HepG2 (cell line): Measurements from ENCODE around the gene ZNF318. TPM values are rescaled to one million over a fixed set of nuclear protein-coding genes. Genes with fewer than 3 reads are reported as not detected.

Experiments used
- CENPX ChIP-seq: sonication (generic); formaldehyde crosslinking; IDR thresholded peaks from 2 replicates; pipeline ENCODE4 v1.9.0; 2021; ENCODE audit warnings: mild to moderate bottlenecking, missing genetic modification reagents, moderate library complexity
- CHD2 ChIP-seq: IDR thresholded peaks from 2 replicates; pipeline ENCODE4 v1.6.1; 2011; ENCODE audit warnings: low read depth, low read length, improper control_type of control experiment
- DNMT3B ChIP-seq: conservative IDR thresholded peaks from 2 replicates; pipeline ENCODE4 v1.6.1; 2016; ENCODE audit warnings: missing biosample characterization, control low read depth
- ELF4 ChIP-seq: sonication (generic); formaldehyde crosslinking; IDR thresholded peaks from 2 replicates; pipeline ENCODE4 v1.5.0; 2020; ENCODE audit warnings: missing genetic modification reagents, mild to moderate bottlenecking, moderate library complexity, borderline replicate concordance
- GABPB1 ChIP-seq: IDR thresholded peaks from 2 replicates; pipeline ENCODE4 v1.6.1; 2016; ENCODE audit warnings: mild to moderate bottlenecking, missing genetic modification reagents, moderate library complexity, missing compliant biosample characterization
- MXD4 ChIP-seq: IDR thresholded peaks from 2 replicates; pipeline ENCODE4 v1.6.1; 2016; ENCODE audit warnings: mild to moderate bottlenecking, missing biosample characterization, missing genetic modification reagents
- NFE2L1 ChIP-seq: sonication (generic); formaldehyde crosslinking; IDR thresholded peaks from 2 replicates; pipeline ENCODE4 v1.4.0; 2020; ENCODE audit warnings: missing genetic modification reagents, mild to moderate bottlenecking, borderline replicate concordance
- NFYB ChIP-seq: sonication (generic); formaldehyde crosslinking; IDR thresholded peaks from 2 replicates; pipeline ENCODE4 v1.4.0; 2020; ENCODE audit warnings: missing genetic modification reagents
- PAF1 ChIP-seq: IDR thresholded peaks from 2 replicates; pipeline ENCODE4 v1.6.1; 2016; ENCODE audit warnings: missing genetic modification reagents, missing compliant biosample characterization
- RCOR2 ChIP-seq: IDR thresholded peaks from 2 replicates; pipeline ENCODE4 v1.6.1; 2016; ENCODE audit warnings: missing biosample characterization, missing genetic modification reagents
- SCMH1 ChIP-seq: sonication (generic); formaldehyde crosslinking; IDR thresholded peaks from 2 replicates; pipeline ENCODE4 v1.9.0; 2021; ENCODE audit warnings: missing genetic modification reagents, mild to moderate bottlenecking, borderline replicate concordance
- SIX1 ChIP-seq: sonication (generic); formaldehyde crosslinking; IDR thresholded peaks from 2 replicates; pipeline ENCODE4 v1.4.0; 2020; ENCODE audit warnings: missing genetic modification reagents, borderline replicate concordance
- SIX4 ChIP-seq: sonication (generic); formaldehyde crosslinking; IDR thresholded peaks from 2 replicates; pipeline ENCODE4 v1.4.0; 2020; ENCODE audit warnings: missing genetic modification reagents
- SP2 ChIP-seq: sonication (generic); formaldehyde crosslinking; IDR thresholded peaks from 2 replicates; pipeline ENCODE4 v1.5.1; 2020; ENCODE audit warnings: mild to moderate bottlenecking, missing genetic modification reagents
- STAG1 ChIP-seq: sonication (generic); formaldehyde crosslinking; IDR thresholded peaks from 2 replicates; pipeline ENCODE4 v1.4.0; 2020; ENCODE audit warnings: missing genetic modification reagents
- ZMYM3 ChIP-seq: sonication (generic); formaldehyde crosslinking; IDR thresholded peaks from 2 replicates; pipeline ENCODE4 v1.5.1; 2020; ENCODE audit warnings: mild to moderate bottlenecking, missing genetic modification reagents
- ZNF10 ChIP-seq: sonication (generic); formaldehyde crosslinking; IDR thresholded peaks from 2 replicates; pipeline ENCODE4 v1.4.0; 2020; ENCODE audit warnings: mild to moderate bottlenecking, low read depth, missing genetic modification reagents, borderline replicate concordance
- ZNF225 ChIP-seq: sonication (generic); formaldehyde crosslinking; IDR thresholded peaks from 2 replicates; pipeline ENCODE4 v1.4.0; 2020; ENCODE audit warnings: mild to moderate bottlenecking, missing genetic modification reagents
- ZNF296 ChIP-seq: sonication (generic); formaldehyde crosslinking; conservative IDR thresholded peaks from 2 replicates; pipeline ENCODE4 v1.5.0; 2020; ENCODE audit warnings: mild to moderate bottlenecking, missing genetic modification reagents
- ZNF382 ChIP-seq: sonication (generic); formaldehyde crosslinking; IDR thresholded peaks from 2 replicates; pipeline ENCODE4 v1.5.0; 2020; ENCODE audit warnings: missing genetic modification reagents, mild to moderate bottlenecking, borderline replicate concordance
- ZNF430 ChIP-seq: sonication (generic); formaldehyde crosslinking; IDR thresholded peaks from 2 replicates; pipeline ENCODE4 v1.9.0; 2021; ENCODE audit warnings: mild to moderate bottlenecking, missing genetic modification reagents
- ZNF563 ChIP-seq: sonication (generic); formaldehyde crosslinking; IDR thresholded peaks from 2 replicates; pipeline ENCODE4 v1.8.0; 2022; ENCODE audit warnings: mild to moderate bottlenecking, moderate library complexity, missing genetic modification reagents
- ZNF598 ChIP-seq: sonication (generic); formaldehyde crosslinking; IDR thresholded peaks from 2 replicates; pipeline ENCODE4 v1.5.1; 2020; ENCODE audit warnings: mild to moderate bottlenecking, missing genetic modification reagents, borderline replicate concordance
- ZSCAN20 ChIP-seq: sonication (generic); formaldehyde crosslinking; IDR thresholded peaks from 2 replicates; pipeline ENCODE4 v1.4.0; 2020; ENCODE audit warnings: missing genetic modification reagents, mild to moderate bottlenecking, borderline replicate concordance
- polyA plus RNA-seq, 8 experiments: library from polyadenylated mRNA; depleted of rRNA in 3 of 8; stranded (reverse) in 7 of 8; unstranded in 1 of 8; fragments of >200 nt; fragmentation: Illumina TruSeq in 4 of 8; extraction: Trizol in 4 of 8; gene quantifications; 2 replicates each; pipeline versions ENCODE4 v1.2.1 to v1.2.3, GENCODE V29; 2011 to 2016; ENCODE audit warnings: low read depth in 4 of 8, missing spikeins in 1 of 8, mixed read lengths in 1 of 8; ENCODE audit not compliant: insufficient read depth in 1 of 8
- total RNA-seq, 5 experiments: library from RNA; depleted of rRNA; stranded (reverse); fragments of >200 nt; fragmentation: Illumina TruSeq; extraction: Trizol; gene quantifications; 2 replicates each; pipeline ENCODE4 v1.2.3, GENCODE V29; 2016; ENCODE audit warnings: low read depth in 1 of 5
- TF ChIP-seq, protein P1 (sequence below): sonication (generic); formaldehyde crosslinking; IDR thresholded peaks from 2 replicates; pipeline ENCODE4 v1.5.0; 2020; ENCODE audit warnings: mild to moderate bottlenecking, missing genetic modification reagents
- TF ChIP-seq, protein P2 (sequence below): IDR thresholded peaks from 2 replicates; pipeline ENCODE4 v1.6.1; 2012; ENCODE audit warnings: low read length, improper control_type of control experiment

ZNF318 gene
- total and polyA plus RNA-seq, 2 of the 13 experiments (the other 11 are each of a cell fraction or from before 2014, with no cell fraction given), result 13.0 to 14.5 TPM

- TF ChIP-seq ZSCAN20 (CRISPR knock-in tag) (no peak; the same call in 1 of the 2 replicates), ZNF296 (CRISPR knock-in tag) (no peak), SIX4 (CRISPR knock-in tag) (0 out of 2 replicates have a peak, but pooled peaks have one; percentile 18), SP2 (peak; percentile 52; the same call in 1 of the 2 replicates), NFE2L1 (CRISPR knock-in tag) (no peak), SIX1 (CRISPR knock-in tag) (no peak), ZNF10 (CRISPR knock-in tag) (no peak), STAG1 (CRISPR knock-in tag) (no peak; the same call in 1 of the 2 replicates), ZNF225 (0 out of 2 replicates have a peak, but pooled peaks have one; percentile 2), MXD4 (CRISPR knock-in tag) (0 out of 2 replicates have a peak, but pooled peaks have one; percentile 25), DNMT3B (CRISPR knock-in tag) (no peak), ZNF598 (CRISPR knock-in tag) (no peak), ZNF563 (peak; percentile 77), CHD2 (no peak), ELF4 (CRISPR knock-in tag) (no peak), GABPB1 (CRISPR knock-in tag) (peak; percentile 89), ZMYM3 (CRISPR knock-in tag) (peak; percentile 74), ZNF430 (CRISPR knock-in tag) (peak; percentile 49; the same call in 1 of the 2 replicates), NFYB (CRISPR knock-in tag) (no peak), PAF1 (CRISPR knock-in tag) (no peak), RCOR2 (CRISPR knock-in tag) (peak; percentile 22; the same call in 1 of the 2 replicates), ZNF382 (CRISPR knock-in tag) (no peak), CENPX (CRISPR knock-in tag) (no peak), SCMH1 (no peak)
- TF ChIP-seq, protein P1, sequence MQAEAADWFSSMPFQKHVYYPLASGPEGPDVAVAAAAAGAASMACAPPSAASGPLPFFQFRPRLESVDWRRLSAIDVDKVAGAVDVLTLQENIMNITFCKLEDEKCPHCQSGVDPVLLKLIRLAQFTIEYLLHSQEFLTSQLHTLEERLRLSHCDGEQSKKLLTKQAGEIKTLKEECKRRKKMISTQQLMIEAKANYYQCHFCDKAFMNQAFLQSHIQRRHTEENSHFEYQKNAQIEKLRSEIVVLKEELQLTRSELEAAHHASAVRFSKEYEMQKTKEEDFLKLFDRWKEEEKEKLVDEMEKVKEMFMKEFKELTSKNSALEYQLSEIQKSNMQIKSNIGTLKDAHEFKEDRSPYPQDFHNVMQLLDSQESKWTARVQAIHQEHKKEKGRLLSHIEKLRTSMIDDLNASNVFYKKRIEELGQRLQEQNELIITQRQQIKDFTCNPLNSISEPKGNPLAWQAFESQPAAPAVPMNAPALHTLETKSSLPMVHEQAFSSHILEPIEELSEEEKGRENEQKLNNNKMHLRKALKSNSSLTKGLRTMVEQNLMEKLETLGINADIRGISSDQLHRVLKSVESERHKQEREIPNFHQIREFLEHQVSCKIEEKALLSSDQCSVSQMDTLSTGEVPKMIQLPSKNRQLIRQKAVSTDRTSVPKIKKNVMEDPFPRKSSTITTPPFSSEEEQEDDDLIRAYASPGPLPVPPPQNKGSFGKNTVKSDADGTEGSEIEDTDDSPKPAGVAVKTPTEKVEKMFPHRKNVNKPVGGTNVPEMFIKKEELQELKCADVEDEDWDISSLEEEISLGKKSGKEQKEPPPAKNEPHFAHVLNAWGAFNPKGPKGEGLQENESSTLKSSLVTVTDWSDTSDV (CRISPR knock-in tag), result no peak
- TF ChIP-seq, protein P2, sequence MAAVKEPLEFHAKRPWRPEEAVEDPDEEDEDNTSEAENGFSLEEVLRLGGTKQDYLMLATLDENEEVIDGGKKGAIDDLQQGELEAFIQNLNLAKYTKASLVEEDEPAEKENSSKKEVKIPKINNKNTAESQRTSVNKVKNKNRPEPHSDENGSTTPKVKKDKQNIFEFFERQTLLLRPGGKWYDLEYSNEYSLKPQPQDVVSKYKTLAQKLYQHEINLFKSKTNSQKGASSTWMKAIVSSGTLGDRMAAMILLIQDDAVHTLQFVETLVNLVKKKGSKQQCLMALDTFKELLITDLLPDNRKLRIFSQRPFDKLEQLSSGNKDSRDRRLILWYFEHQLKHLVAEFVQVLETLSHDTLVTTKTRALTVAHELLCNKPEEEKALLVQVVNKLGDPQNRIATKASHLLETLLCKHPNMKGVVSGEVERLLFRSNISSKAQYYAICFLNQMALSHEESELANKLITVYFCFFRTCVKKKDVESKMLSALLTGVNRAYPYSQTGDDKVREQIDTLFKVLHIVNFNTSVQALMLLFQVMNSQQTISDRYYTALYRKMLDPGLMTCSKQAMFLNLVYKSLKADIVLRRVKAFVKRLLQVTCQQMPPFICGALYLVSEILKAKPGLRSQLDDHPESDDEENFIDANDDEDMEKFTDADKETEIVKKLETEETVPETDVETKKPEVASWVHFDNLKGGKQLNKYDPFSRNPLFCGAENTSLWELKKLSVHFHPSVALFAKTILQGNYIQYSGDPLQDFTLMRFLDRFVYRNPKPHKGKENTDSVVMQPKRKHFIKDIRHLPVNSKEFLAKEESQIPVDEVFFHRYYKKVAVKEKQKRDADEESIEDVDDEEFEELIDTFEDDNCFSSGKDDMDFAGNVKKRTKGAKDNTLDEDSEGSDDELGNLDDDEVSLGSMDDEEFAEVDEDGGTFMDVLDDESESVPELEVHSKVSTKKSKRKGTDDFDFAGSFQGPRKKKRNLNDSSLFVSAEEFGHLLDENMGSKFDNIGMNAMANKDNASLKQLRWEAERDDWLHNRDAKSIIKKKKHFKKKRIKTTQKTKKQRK, result no peak
Measured at GRCh38 chr6:43369174-43370002, at the start of gene ZNF318 (continued).
